Hepatocyte (in vitro differentiated cells): Measurements from ENCODE around the gene DSPP.

Experiments used
- CTCF ChIP-seq: fragments of 200-600 bp; sonication (generic); IDR thresholded peaks from 2 replicates; pipeline ENCODE4 v1.5.1; 2016; ENCODE audit warnings: antibody characterized with exemption, mild to moderate bottlenecking; ENCODE audit not compliant: poor library complexity
- EZH2 ChIP-seq: fragments of 200-600 bp; sonication (generic); IDR thresholded peaks from 2 replicates; pipeline ENCODE4 v1.6.1; 2016; ENCODE audit warnings: antibody characterized with exemption, mild to moderate bottlenecking, borderline replicate concordance

GRCh38 chr4:87579478-87579877, 28.9 kb upstream of the DSPP start:
- TF ChIP-seq CTCF (no peak), EZH2 (no peak)
